Breast epithelium (tissue), 4 donors: ENCODE results near the gene GPX3. TPM values are rescaled to one million over a fixed set of nuclear protein-coding genes. Genes with fewer than 3 reads are reported as not detected.

Source experiments
- DNase-seq, 2 donors: peaks; one replicate each; pipeline ENCODE4 v3.0.0-alpha.2; 2019; ENCODE audit warnings: low spot score in 2 of 2
- H3K27ac ChIP-seq, 2 donors: fragments of 200-600 bp; sonication (generic) in 1 of 2; one replicate each; pipeline ENCODE4 v1.5.1; 2016 to 2019; ENCODE audit warnings: mild to moderate bottlenecking in 1 of 2
- H3K27me3 ChIP-seq, 2 donors: fragments of 200-600 bp; sonication (generic) in 1 of 2; one replicate each; pipeline versions ENCODE4 v1.5.1 to v1.6.0; 2017 to 2019; ENCODE audit warnings: control low read depth in 1 of 2, mild to moderate bottlenecking in 1 of 2
- H3K36me3 ChIP-seq: fragments of 200-600 bp; one replicate; pipeline ENCODE4 v1.5.1; 2019
- H3K4me1 ChIP-seq, 2 donors: fragments of 200-600 bp; sonication (generic); one replicate each; pipeline ENCODE4 v1.5.1; 2016 to 2019; ENCODE audit warnings: control low read depth in 1 of 2
- H3K4me3 ChIP-seq, 3 donors: fragments of 200-600 bp; sonication (generic); 1 replicate in 2 of 3; 2 replicates in 1 of 3; pipeline ENCODE4 v1.5.1; 2016 to 2019; ENCODE audit warnings: mild to moderate bottlenecking in 3 of 3, moderate library complexity in 2 of 3
- H3K9me3 ChIP-seq, 2 donors: fragments of 200-600 bp; sonication (generic) in 1 of 2; one replicate each; pipeline ENCODE4 v1.5.1; 2016 to 2019; ENCODE audit warnings: control low read depth in 1 of 2
- POLR2A ChIP-seq: fragments of 450-650 bp; IDR thresholded peaks from one replicate; pipeline ENCODE4 v1.6.1; 2016; ENCODE audit warnings: antibody characterized with exemption, mild to moderate bottlenecking, moderate library complexity
- POLR2AphosphoS5 ChIP-seq, 3 donors: sonication (generic); formaldehyde crosslinking; IDR thresholded peaks; one replicate each; pipeline ENCODE4 v1.6.1; 2017; ENCODE audit warnings: antibody characterized with exemption in 3 of 3
- intact Hi-C: fragments of 100-400 bp; cut with DNase I; formaldehyde crosslinking; loops from one replicate; pipeline ENCODE4 v1.15.1; 2023; ENCODE audit warnings: low total_unique reads
- total RNA-seq, 3 donors: library from RNA; depleted of rRNA; stranded (reverse); fragments of >200 nt; gene quantifications; one replicate each; pipeline ENCODE4 v1.1.0, GENCODE V29; 2016
- TF ChIP-seq, protein P1 (sequence below), 3 donors: fragments of 450-650 bp; IDR thresholded peaks; one replicate each; pipeline ENCODE4 v1.5.1; 2016 to 2017; ENCODE audit warnings: antibody characterized with exemption in 3 of 3, mild to moderate bottlenecking in 3 of 3, moderate library complexity in 3 of 3

Gene GPX3
- total RNA-seq, 3 donors from 2014 or later = 1,215 to 5,290 (median 2,830) TPM

DNA sequence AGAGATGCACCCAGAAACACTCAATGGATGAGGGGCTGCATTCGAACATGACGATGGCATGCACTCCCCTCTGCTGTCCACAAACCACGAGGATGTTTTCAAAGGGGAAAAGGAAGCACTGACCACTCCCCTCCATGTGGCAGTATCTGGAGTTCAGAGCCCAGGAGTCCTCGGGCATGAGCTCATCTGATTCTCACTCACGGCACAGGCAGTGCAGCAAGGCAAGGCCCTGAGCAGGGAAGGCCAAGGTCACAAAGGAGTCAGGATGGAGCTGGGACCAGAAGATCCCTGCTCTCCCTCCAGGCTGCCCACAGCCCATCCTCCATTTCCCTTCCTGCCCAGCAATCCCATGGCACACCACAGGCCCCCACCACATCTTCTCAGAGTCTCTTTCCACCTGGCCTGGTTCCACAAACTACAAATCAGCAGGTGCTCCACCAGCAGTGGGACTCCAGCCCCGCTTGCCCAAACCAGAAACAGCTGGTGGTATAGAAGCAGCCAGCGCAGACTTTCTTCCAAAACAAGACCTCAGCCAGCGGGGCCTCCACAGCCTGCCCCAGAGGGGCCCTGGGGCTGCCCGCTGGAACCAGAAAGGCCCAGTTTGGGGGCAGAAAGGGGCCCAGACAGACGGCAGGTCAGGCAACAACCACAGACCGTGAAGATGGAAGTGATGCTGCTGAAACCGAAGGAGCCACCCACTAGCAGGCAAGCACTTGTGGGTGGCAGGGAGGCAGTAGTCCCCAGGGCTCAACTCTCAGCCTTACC lies 48.2 kb downstream of the GPX3 start:
- TF ChIP-seq, protein P1, sequence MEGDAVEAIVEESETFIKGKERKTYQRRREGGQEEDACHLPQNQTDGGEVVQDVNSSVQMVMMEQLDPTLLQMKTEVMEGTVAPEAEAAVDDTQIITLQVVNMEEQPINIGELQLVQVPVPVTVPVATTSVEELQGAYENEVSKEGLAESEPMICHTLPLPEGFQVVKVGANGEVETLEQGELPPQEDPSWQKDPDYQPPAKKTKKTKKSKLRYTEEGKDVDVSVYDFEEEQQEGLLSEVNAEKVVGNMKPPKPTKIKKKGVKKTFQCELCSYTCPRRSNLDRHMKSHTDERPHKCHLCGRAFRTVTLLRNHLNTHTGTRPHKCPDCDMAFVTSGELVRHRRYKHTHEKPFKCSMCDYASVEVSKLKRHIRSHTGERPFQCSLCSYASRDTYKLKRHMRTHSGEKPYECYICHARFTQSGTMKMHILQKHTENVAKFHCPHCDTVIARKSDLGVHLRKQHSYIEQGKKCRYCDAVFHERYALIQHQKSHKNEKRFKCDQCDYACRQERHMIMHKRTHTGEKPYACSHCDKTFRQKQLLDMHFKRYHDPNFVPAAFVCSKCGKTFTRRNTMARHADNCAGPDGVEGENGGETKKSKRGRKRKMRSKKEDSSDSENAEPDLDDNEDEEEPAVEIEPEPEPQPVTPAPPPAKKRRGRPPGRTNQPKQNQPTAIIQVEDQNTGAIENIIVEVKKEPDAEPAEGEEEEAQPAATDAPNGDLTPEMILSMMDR (IDR thresholded peaks at IDR 0.05) = no peak
- TF ChIP-seq POLR2AphosphoS5 (IDR thresholded peaks at IDR 0.05) = no peak
- no peak for TF ChIP-seq POLR2A
- peak overlapping the region; percentile 33 to 66 for H3K27ac ChIP-seq
- H3K36me3 ChIP-seq = no peaks in the 10 kb centered on the region
- no peaks in the 10 kb centered on the region for H3K9me3 ChIP-seq
- H3K4me1 ChIP-seq = no peaks in the 10 kb centered on the region
- H3K4me3 ChIP-seq = no peak overlapping the region
- intact Hi-C loops = no loop called here
- H3K27me3 ChIP-seq = no peaks in the 10 kb centered on the region
- DNase-seq = no peak

GRCh38 chr5:151070449-151070848 lies 50.1 kb downstream of the GPX3 start:
- H3K27ac ChIP-seq = no peak overlapping the region
- no peaks in the 10 kb centered on the region for H3K4me1 ChIP-seq

DNA sequence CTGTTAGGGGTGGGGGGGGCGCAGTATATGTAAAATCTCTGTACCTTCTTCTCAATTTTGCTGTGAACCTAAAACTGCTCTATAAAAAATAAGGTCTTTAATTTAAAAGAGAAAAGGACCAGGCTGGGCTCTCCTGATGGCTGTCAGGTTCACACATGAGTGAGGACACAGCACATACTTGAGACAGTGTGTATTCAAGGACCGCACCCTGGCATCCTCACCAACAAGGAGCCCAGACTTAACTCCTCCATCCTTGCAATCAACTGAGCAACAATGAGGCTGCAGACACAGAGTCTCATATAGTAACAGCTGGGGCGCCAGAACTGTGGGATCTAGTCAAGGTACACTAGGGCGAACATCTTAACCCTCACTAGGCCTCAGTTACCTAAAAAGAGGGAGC lies 50.6 kb downstream of the GPX3 start:
- intact Hi-C loops = no loop called here
- Histone ChIP-seq H3K9me3 (no peaks in the 10 kb centered on the region), H3K27ac (no peak overlapping the region), H3K27me3 (no peaks in the 10 kb centered on the region), H3K36me3 (no peaks in the 10 kb centered on the region), H3K4me3 (no peak overlapping the region), H3K4me1 (no peaks in the 10 kb centered on the region)
- TF ChIP-seq POLR2A (no peak), POLR2AphosphoS5 (IDR thresholded peaks at IDR 0.05) (no peak)
- TF ChIP-seq, protein P1 (IDR thresholded peaks at IDR 0.05) = no peak
- DNase-seq = no peak

More at GRCh38 chr5:151070449-151070848, 50.1 kb downstream of the GPX3 start:
- no peaks in the 10 kb centered on the region for H3K36me3 ChIP-seq
- H3K4me3 ChIP-seq = no peak overlapping the region
- intact Hi-C loops = no loop called here
- TF ChIP-seq, protein P1 (IDR thresholded peaks at IDR 0.05) = no peak
- no peak for TF ChIP-seq POLR2A
- no peak for TF ChIP-seq POLR2AphosphoS5 (IDR thresholded peaks at IDR 0.05)
- H3K27me3 ChIP-seq = no peaks in the 10 kb centered on the region
- no peak for DNase-seq
- no peaks in the 10 kb centered on the region for H3K9me3 ChIP-seq

DNA sequence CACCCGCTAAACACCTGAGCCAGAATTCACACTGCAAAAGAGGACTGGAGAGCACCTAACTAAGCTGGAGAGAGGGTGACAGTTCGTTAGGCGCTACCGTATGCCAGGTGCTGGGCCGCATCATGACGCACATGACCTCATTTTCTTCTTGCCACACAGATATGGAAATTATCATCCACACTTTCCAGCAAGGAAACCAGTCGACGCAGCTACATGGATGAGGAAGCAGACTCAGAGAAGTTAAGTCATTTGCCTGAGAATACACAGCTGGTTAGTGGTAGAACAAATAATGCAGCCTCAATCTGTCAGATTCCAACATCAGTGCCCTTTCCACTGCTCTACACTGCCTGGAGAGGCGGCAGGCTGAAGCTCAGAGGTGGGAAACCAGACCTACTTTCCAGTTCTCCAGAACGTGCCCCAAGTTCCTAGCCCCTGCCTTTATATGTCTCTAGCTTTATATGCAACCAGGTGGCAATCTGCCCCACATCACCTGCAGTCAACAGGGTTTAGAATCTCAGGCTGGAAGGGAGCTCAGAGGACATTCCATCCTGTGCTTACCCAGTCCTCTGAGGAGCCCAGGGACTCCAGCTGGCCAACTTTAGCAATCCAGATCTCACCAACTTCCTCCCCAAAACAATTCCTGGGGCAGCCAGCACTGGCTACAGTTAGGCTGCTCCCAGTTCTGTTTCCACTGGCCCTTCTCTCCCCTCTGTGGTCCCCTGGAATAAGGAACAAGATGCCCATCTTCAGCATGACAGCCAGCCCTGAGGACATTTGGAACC lies 51.6 kb downstream of the GPX3 start:
- Histone ChIP-seq H3K4me3 (no peak overlapping the region), H3K4me1 (no peaks in the 10 kb centered on the region), H3K27ac (no peak overlapping the region), H3K9me3 (no peaks in the 10 kb centered on the region), H3K27me3 (no peaks in the 10 kb centered on the region), H3K36me3 (no peaks in the 10 kb centered on the region)
- no peak for TF ChIP-seq POLR2AphosphoS5 (IDR thresholded peaks at IDR 0.05)
- no peak for DNase-seq
- intact Hi-C loops = no loop called here

DNA sequence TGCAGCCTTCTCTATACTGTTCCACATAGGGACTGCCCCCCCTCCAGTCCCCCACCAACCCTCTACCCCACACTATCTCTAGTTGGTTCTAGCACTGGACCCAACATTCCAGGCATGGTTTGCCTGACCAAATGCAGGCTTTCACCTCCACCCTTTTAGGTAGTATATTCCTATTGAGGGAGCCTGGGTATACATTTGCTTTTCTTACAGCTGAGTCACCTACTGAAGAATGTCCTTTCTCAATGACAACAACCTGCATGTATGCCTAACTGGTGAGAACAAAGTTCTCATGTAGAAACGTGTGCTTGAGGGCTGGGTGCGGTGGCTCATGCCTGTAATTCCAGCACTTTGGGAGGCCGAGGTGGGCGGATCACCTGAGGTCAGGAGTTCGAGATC lies 52.2 kb downstream of the GPX3 start:
- Histone ChIP-seq H3K9me3 (no peaks in the 10 kb centered on the region), H3K36me3 (no peaks in the 10 kb centered on the region), H3K4me1 (no peaks in the 10 kb centered on the region), H3K27ac (no peak overlapping the region), H3K4me3 (no peak overlapping the region), H3K27me3 (no peaks in the 10 kb centered on the region)
- DNase-seq = no peak
- TF ChIP-seq, protein P1 (IDR thresholded peaks at IDR 0.05) = no peak
- no peak for TF ChIP-seq POLR2A
- intact Hi-C loops = no loop called here
